ENCODE results near the gene KCNJ12.
"Not testable (repeated sequence)": the region's sequence is repeated elsewhere in the genome, so short reads cannot be mapped to it uniquely, and the experiment has no call there.

The KCNJ12 gene

GRCh38 chr17:21349358-21350050, 26.7 kb upstream of the KCNJ12 start:
- not testable (repeated sequence) for DNase-seq (ENCODE audit: extremely low read depth in 1 of 2, low read depth in 1 of 2)

DNA sequence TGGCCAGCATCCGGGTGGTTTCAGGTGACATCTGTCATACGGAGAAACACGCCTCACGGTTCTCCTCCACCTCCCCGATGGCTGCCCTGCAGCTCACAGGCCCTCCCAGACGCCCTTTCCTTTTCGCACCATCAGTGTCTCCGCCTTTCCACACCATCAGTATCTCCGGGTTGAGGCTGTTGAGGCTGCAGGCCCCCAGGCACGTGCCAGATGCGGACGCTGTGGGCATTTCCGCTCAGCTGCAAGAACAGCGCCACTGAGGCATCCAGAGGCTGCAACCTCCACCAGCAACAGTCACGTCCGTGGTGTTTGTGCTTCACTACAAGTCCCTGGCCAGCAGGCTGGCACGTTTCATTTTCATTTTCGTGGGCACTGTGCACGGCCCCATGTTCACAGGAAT, 25.7 kb upstream of the KCNJ12 start:
- DNase-seq (ENCODE audit: extremely low read depth in 1 of 2, low read depth in 1 of 2) = not testable (repeated sequence)

DNA sequence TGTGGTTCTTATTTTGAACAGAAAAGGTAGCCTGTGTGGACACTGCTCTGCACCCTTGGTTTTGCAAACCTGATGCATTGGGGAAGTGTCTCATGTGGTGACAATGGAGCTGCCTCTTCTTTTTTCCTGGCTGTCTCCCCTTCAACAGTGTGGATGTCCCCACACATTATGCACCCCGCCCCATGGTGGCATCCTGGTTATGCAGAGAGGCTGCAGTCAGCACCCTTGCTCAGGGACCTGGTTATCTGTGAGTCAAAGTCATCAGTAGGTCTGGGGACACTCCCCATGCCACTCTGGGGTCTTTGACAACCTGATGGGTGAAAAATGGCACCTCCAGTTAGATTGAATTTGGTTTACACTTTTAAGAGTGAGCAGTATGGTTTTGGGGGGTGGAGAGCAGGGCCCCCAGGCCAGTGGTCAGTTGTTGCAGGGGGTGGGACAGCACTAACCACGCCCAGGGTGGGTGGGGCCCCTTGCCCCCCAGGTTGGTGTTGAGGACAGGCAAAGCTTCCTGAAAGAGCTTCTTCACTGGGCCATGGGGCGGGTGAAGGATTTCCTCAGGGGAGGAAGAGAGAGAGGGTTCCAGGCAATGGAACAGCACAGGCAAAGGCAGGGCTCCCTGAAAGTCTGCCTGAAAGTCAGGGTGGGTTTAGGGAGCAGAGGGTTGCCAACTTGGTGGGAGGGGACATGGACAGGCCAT, 24.6 kb upstream of the KCNJ12 start:
- no peak for DNase-seq (ENCODE audit: extremely low read depth in 1 of 2, low read depth in 1 of 2)

- DNase-seq (ENCODE audit: extremely low read depth in 1 of 2, low read depth in 1 of 2) = no peak
Measured at GRCh38 chr17:21352221-21352980, 23.8 kb upstream of the KCNJ12 start.

GRCh38 chr17:21352981-21353265, 23.2 kb upstream of the KCNJ12 start:
- no peak for DNase-seq (ENCODE audit: extremely low read depth in 1 of 2, low read depth in 1 of 2)

- DNase-seq (ENCODE audit: extremely low read depth in 1 of 2, low read depth in 1 of 2) = no peak
Measured at GRCh38 chr17:21353326-21354010, 22.7 kb upstream of the KCNJ12 start.

DNA sequence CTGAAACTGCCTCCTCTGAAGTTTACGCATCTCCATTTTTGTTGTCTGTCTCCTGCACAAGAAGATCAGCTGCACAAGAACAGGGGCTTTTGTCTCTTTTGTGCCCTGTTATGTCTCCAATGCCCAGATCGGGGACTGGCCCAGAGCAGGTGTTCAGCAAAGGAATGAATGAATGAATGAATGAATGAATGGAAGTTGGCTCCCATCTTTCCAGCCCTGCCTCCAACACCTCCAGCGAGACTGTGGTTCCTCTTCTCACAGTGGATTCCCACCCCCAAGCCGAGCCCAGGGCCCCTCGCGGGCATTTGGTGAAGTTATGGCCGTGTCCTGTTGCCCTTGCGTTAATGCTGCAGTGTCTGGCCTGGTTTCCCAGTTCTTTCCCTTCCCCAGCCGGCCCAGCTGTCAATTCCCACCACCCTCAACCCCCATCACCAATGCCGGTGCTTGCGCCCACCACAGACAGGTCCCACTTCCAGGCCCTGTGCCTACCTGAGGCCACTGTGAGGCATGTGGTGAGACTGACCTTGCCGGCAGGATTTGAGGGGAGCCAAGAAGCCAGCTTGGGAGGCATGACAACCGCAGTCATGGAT, 21.3 kb upstream of the KCNJ12 start:
- DNase-seq (ENCODE audit: extremely low read depth in 1 of 2, low read depth in 1 of 2) = no peak

- DNase-seq (ENCODE audit: extremely low read depth in 1 of 2, low read depth in 1 of 2) = no peak
Measured at GRCh38 chr17:21355586-21355985, 20.6 kb upstream of the KCNJ12 start.

- DNase-seq (ENCODE audit: extremely low read depth in 1 of 2, low read depth in 1 of 2) = no peak
Measured at GRCh38 chr17:21356537-21357127, 19.5 kb upstream of the KCNJ12 start.

DNA sequence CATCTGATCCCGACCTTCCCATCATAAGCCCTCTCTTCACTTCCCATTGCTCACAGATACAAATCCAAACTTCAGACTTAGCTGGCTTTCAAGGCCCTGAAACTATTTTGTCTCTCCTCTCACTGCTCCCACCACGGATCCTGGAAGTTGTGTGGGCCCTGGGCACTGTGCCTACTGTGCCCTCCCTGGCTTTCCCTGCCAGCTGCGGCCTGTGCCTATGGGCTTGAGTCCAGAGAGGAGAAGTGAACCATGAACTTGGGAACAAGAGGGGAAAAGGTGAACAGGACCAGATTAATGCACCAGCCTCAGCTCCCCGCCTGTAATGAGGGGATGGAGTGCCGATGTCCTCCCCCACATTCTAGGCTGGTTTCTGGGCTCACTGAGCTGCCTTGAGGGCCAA, 18.9 kb upstream of the KCNJ12 start:
- no peak for DNase-seq (ENCODE audit: extremely low read depth in 1 of 2, low read depth in 1 of 2)

- DNase-seq (ENCODE audit: extremely low read depth in 1 of 2, low read depth in 1 of 2) = no peak
Measured at GRCh38 chr17:21357696-21358656, 18.2 kb upstream of the KCNJ12 start.

DNA sequence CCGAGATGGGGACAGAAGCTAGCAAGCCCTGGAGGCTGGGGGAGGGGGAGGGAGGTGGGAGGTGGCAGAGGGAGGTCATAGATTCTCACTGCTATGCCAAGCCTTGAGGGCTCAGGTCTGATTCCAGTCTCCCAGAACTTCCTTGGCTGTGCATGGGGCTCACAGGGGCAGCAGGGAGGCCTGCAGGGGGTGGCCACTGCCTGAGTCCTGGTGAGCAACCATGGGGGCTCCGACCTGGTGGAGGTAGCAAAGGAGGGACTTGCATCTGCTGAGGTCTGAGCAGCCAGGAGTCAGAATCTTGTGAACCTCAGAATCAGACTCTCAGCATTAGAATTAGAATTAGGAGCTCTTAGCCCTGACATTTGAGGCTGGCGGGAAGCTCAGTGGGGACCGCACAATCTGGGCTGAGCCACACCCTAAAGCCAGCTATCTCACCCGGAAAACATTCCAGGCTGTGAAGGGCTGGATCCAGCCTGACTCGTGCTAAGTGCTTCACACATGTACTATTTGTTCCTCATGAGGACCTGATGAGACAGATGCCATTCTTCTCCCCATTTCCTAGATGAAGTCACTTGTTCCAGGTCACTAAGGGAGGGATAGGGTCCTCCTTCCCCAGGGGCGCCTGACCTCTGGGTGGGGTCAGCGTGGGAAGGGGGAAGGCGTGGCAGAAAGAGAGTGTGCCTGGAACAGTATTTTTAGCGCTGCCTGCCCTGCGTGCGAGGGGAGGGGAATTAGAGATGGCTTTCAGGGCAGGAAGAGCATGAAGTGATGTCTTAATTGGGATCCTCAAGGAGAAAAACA, 17.3 kb upstream of the KCNJ12 start:
- DNase-seq (ENCODE audit: extremely low read depth in 1 of 2, low read depth in 1 of 2) = no peak

GRCh38 chr17:21359483-21359840, 16.7 kb upstream of the KCNJ12 start:
- DNase-seq (ENCODE audit: extremely low read depth in 1 of 2, low read depth in 1 of 2) = no peak

- no peak for DNase-seq (ENCODE audit: extremely low read depth in 1 of 2, low read depth in 1 of 2)
Measured at GRCh38 chr17:21360048-21360447, 16.1 kb upstream of the KCNJ12 start.

DNA sequence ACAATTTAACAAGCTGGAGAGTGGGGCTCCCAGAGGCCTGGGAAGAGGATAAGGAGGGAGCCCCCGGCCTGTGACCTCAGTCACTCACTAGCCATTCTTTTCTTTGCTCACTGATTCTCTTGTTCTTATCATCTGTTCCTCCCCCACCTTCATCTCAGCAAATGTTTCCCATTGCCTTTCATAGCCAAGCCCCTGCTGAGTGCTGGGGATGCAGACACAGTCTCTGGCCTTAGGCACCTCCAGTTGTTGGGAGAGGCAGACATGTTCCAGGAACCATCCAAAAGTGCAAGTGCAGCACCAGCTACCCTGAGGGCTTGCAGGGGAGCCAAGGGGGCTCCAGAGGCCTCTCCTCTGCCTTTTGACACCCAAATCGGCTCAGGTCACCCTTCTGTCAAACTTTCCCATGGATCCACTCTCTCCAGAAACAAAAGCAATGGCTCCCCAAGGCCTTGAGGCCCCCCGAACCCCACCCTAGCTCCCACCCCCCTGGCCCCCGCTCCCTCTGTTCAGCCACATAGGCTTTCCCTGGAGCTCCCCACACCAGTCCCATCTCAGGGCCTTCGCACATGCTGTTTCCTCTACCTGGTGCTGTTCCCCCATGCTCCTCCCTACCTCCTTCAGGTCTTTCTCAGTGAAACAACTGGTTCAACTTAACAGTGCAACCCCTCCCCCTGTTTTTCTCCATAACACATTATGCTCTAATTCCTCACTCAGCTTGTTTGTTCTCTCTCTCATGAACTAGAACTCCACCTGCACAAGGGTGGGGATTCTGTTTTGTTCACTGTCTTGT, 14.9 kb upstream of the KCNJ12 start:
- DNase-seq (ENCODE audit: extremely low read depth in 1 of 2, low read depth in 1 of 2) = no peak

- no peak for DNase-seq (ENCODE audit: extremely low read depth in 1 of 2, low read depth in 1 of 2)
Measured at GRCh38 chr17:21362331-21362931, 13.7 kb upstream of the KCNJ12 start.

- no peak for DNase-seq (ENCODE audit: extremely low read depth in 1 of 2, low read depth in 1 of 2)
Measured at GRCh38 chr17:21363776-21364642, 12.1 kb upstream of the KCNJ12 start.

All from stimulated activated CD8-positive, alpha-beta memory T cell treated with anti-CD3 and anti-CD28 coated beads, Interleukin-7, amount 100 ng/mL, for 48 hours (primary cell).